ENCODE measurements around the gene KLHL29. TPM values are rescaled to one million over a fixed set of nuclear protein-coding genes. Genes with fewer than 3 reads are reported as not detected.

The KLHL29 gene
- total RNA-seq, 1 experiment from 2014 or later = 43.1 TPM

DNA sequence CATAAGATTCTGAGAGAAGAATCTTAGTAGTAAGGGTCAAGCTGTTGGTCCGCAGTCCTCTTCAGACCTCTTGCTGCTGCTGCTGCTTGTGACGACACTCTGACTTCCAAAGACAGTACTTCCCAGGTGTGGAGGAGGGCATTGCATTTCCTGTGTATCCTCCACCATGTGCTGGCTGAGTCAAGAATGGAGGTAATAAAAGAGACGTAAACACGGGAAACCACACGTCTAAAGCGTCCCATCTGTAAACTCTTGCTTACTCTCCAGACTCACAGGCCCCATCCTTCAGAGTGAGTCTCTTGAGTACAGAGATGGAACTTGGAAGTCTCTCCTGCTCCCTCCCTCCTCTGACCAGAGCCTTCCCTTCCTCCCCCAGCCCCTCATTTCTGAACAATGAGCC lies 25.6 kb downstream of the KLHL29 start:
- H3K4me3 Mint-ChIP-seq (ENCODE audit: unreplicated experiment) = no peak overlapping the region
- H3K4me1 Mint-ChIP-seq (ENCODE audit: insufficient read depth, unreplicated experiment) = peaks cover 44% of the 10 kb centered on the region
- no peaks in the 10 kb centered on the region for H3K27me3 Mint-ChIP-seq (ENCODE audit: insufficient read depth, unreplicated experiment)
- POLR2A ChIA-PET = interaction anchor here (0.6 kb wide), 1 partner anchor 26 kb away, joined by 3 read pairs; no protein-coding TSS in a partner anchor
- DNase-seq (ENCODE audit: unreplicated experiment) = no peak
- peak overlapping the region; percentile 93 for H3K27ac Mint-ChIP-seq (ENCODE audit: low read depth, unreplicated experiment)
- intact Hi-C loops (cut with micrococcal nuclease) = no loop called here
- H3K9me3 Mint-ChIP-seq (ENCODE audit: unreplicated experiment) = no peaks in the 10 kb centered on the region
- TF ChIP-seq, protein P1, sequence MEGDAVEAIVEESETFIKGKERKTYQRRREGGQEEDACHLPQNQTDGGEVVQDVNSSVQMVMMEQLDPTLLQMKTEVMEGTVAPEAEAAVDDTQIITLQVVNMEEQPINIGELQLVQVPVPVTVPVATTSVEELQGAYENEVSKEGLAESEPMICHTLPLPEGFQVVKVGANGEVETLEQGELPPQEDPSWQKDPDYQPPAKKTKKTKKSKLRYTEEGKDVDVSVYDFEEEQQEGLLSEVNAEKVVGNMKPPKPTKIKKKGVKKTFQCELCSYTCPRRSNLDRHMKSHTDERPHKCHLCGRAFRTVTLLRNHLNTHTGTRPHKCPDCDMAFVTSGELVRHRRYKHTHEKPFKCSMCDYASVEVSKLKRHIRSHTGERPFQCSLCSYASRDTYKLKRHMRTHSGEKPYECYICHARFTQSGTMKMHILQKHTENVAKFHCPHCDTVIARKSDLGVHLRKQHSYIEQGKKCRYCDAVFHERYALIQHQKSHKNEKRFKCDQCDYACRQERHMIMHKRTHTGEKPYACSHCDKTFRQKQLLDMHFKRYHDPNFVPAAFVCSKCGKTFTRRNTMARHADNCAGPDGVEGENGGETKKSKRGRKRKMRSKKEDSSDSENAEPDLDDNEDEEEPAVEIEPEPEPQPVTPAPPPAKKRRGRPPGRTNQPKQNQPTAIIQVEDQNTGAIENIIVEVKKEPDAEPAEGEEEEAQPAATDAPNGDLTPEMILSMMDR (IDR thresholded peaks at IDR 0.05; ENCODE audit: unreplicated experiment) = no peak
- no TSS peak for BruUV-seq (replicated peaks)
- H3K36me3 Mint-ChIP-seq (ENCODE audit: insufficient read depth, unreplicated experiment) = peaks cover 4% of the 10 kb centered on the region
- CTCF ChIA-PET = no interaction called here

DNA sequence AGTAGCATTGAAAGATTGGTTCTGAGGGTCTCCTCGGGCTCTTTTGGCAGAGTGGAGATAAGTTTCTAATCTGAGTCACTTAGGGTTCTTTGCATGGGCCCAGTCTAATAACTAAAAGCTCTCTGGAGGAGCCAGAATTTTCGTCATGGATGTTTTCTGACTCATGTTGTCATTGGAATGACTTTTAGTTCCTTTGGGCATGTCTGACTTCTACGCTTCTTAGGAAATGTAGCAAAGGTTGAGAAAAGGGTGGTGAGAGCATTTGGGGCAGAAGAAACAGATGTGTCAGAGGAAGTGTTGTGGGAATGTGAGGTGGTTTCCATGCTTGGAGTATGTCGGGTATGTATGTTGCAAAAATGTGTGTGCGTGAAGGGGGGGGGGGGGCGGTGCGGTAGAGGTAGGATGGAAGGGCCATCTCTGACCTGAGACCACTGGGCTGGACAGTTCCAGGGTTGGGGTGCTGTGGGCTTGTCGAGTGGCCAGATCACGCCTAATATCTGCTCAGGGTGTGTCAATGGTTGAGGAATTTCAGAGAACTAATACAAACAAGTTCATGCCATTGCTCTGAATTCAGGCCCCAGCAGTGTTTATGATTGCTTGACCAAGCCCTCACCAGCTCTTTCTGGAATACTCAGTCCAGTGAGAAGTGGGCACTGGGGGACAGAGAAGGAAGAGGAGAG lies 26.9 kb downstream of the KLHL29 start:
- no TSS peak for BruUV-seq (replicated peaks)
- POLR2A ChIA-PET = interaction anchor here (0.6 to 2.3 kb wide), 5 partner anchors 14 to 485 kb away, joined by 3 to 7 read pairs (median 5); no protein-coding TSS in a partner anchor
- TF ChIP-seq, protein P1 (IDR thresholded peaks at IDR 0.05; ENCODE audit: unreplicated experiment) = no peak
- Mint-ChIP-seq H3K27me3 (ENCODE audit: insufficient read depth, unreplicated experiment) (no peaks in the 10 kb centered on the region), H3K4me1 (ENCODE audit: insufficient read depth, unreplicated experiment) (peaks cover 44% of the 10 kb centered on the region), H3K9me3 (ENCODE audit: unreplicated experiment) (no peaks in the 10 kb centered on the region), H3K27ac (ENCODE audit: low read depth, unreplicated experiment) (peak overlapping the region; percentile 93), H3K36me3 (ENCODE audit: insufficient read depth, unreplicated experiment) (no peaks in the 10 kb centered on the region), H3K4me3 (ENCODE audit: unreplicated experiment) (peak overlapping the region; percentile 35)
- CTCF ChIA-PET = interaction anchor here (0.6 to 1.3 kb wide), 7 partner anchors 12 to 1967 kb away, joined by 3 to 8 read pairs (median 3); no protein-coding TSS in a partner anchor
- intact Hi-C loops (cut with micrococcal nuclease) = loop anchor here (1.0 to 2.0 kb wide), 2 partner anchors 25 to 33 kb away; no protein-coding TSS in a partner anchor
- DNase-seq (ENCODE audit: unreplicated experiment) = peak; percentile 91

- peak overlapping the region; percentile 93 for H3K27ac Mint-ChIP-seq (ENCODE audit: low read depth, unreplicated experiment)
- H3K27me3 Mint-ChIP-seq (ENCODE audit: insufficient read depth, unreplicated experiment) = no peaks in the 10 kb centered on the region
- no peaks in the 10 kb centered on the region for H3K36me3 Mint-ChIP-seq (ENCODE audit: insufficient read depth, unreplicated experiment)
- H3K9me3 Mint-ChIP-seq (ENCODE audit: unreplicated experiment) = no peaks in the 10 kb centered on the region
- intact Hi-C loops (cut with micrococcal nuclease) = loop anchor here (1.0 to 2.0 kb wide), 2 partner anchors 26 to 33 kb away; no protein-coding TSS in a partner anchor
- TF ChIP-seq, protein P1 (IDR thresholded peaks at IDR 0.05; ENCODE audit: unreplicated experiment) = no peak
- peak overlapping the region; percentile 35 for H3K4me3 Mint-ChIP-seq (ENCODE audit: unreplicated experiment)
- ChIA-PET CTCF (interaction anchor here (0.7 to 2.1 kb wide), 4 partner anchors 11 to 58 kb away, joined by 3 to 5 read pairs (median 4); no protein-coding TSS in a partner anchor), POLR2A (interaction anchor here (0.6 to 2.3 kb wide), 5 partner anchors 13 to 669 kb away, joined by 3 to 7 read pairs (median 3); no protein-coding TSS in a partner anchor)
- peak; percentile 79 for DNase-seq (ENCODE audit: unreplicated experiment)
- H3K4me1 Mint-ChIP-seq (ENCODE audit: insufficient read depth, unreplicated experiment) = peaks cover 47% of the 10 kb centered on the region
- BruUV-seq (replicated peaks) = no TSS peak
These were observed 27.7 kb downstream of the KLHL29 start for GRCh38 chr2:23412556-23413155.

DNA sequence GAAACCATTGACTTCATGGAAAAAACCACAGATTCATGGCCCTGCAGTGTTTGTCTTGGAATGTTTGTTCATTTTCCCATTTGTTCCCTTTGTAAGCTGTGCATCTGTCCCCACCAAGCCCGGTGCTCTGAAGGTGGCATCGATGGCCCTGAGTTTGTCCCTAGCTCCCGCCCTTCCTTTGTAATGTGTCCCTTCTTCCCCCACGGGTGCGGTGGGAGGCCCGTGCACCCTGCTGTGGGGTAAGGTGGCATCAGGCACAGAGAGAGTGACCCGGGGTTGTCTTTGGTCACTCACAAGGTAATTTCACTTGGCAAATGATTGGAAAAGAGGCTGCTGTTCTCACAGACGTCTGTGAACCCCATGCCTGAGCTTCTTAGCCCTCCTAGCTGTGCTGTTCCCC lies 28.7 kb downstream of the KLHL29 start:
- no peak overlapping the region for H3K27ac Mint-ChIP-seq (ENCODE audit: low read depth, unreplicated experiment)
- intact Hi-C loops (cut with micrococcal nuclease) = loop anchor here (2.0 kb wide), 1 partner anchor 27 kb away; no protein-coding TSS in a partner anchor
- H3K4me1 Mint-ChIP-seq (ENCODE audit: insufficient read depth, unreplicated experiment) = peaks cover 45% of the 10 kb centered on the region
- no peaks in the 10 kb centered on the region for H3K27me3 Mint-ChIP-seq (ENCODE audit: insufficient read depth, unreplicated experiment)
- no peaks in the 10 kb centered on the region for H3K36me3 Mint-ChIP-seq (ENCODE audit: insufficient read depth, unreplicated experiment)
- CTCF ChIA-PET = interaction anchor here (1.1 to 2.1 kb wide), 3 partner anchors 10 to 29 kb away, joined by 3 to 5 read pairs (median 3); no protein-coding TSS in a partner anchor
- no peak overlapping the region for H3K4me3 Mint-ChIP-seq (ENCODE audit: unreplicated experiment)
- TF ChIP-seq, protein P1 (IDR thresholded peaks at IDR 0.05; ENCODE audit: unreplicated experiment) = no peak
- no peak for DNase-seq (ENCODE audit: unreplicated experiment)
- no TSS peak for BruUV-seq (replicated peaks)
- POLR2A ChIA-PET = no interaction called here
- no peaks in the 10 kb centered on the region for H3K9me3 Mint-ChIP-seq (ENCODE audit: unreplicated experiment)
